Spleen (tissue), 7 donors: Measurements from ENCODE around the gene DDX17.

ENCODE experiments used
- POLR2AphosphoS5 ChIP-seq, 3 donors: sonication (generic); formaldehyde crosslinking; IDR thresholded peaks; one replicate each; pipeline ENCODE4 v1.5.1; 2017; ENCODE audit warnings: antibody characterized with exemption in 3 of 3
- TF ChIP-seq, protein P1 (sequence below), 11 experiments: fragments of 200-600 bp in 7 of 11; fragments of 450-650 bp in 4 of 11; sonication (generic) in 4 of 11; IDR thresholded peaks in 8 of 11; conservative IDR thresholded peaks in 3 of 11; 1 replicate in 7 of 11; 2 replicates in 4 of 11; pipeline versions ENCODE4 v1.4.0 to v1.8.0; 2016 to 2021; ENCODE audit warnings: antibody characterized with exemption in 11 of 11, inconsistent platforms in 4 of 11, mild to moderate bottlenecking in 1 of 11
- donor health status: DM: no; HTN: no; CAD: no; lungs with moderate emphysema.
- donor health status: DM: no; HTN: no; CAD: no.
- donor health status: DM: no; HTN: no; CAD: no.

- TF ChIP-seq, protein P1, sequence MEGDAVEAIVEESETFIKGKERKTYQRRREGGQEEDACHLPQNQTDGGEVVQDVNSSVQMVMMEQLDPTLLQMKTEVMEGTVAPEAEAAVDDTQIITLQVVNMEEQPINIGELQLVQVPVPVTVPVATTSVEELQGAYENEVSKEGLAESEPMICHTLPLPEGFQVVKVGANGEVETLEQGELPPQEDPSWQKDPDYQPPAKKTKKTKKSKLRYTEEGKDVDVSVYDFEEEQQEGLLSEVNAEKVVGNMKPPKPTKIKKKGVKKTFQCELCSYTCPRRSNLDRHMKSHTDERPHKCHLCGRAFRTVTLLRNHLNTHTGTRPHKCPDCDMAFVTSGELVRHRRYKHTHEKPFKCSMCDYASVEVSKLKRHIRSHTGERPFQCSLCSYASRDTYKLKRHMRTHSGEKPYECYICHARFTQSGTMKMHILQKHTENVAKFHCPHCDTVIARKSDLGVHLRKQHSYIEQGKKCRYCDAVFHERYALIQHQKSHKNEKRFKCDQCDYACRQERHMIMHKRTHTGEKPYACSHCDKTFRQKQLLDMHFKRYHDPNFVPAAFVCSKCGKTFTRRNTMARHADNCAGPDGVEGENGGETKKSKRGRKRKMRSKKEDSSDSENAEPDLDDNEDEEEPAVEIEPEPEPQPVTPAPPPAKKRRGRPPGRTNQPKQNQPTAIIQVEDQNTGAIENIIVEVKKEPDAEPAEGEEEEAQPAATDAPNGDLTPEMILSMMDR (IDR thresholded peaks at IDR 0.05 in 8 of 11, conservative IDR thresholded peaks at IDR 0.05 in 3 of 11): no peak
- no peak for TF ChIP-seq POLR2AphosphoS5 (IDR thresholded peaks at IDR 0.05)
Measured at GRCh38 chr22:38503021-38503420, 3.1 kb downstream of the DDX17 start.
